ENCODE measurements around the gene SETD9.

SETD9 gene

GRCh38 chr5:56961746-56962145 lies 52.4 kb downstream of the SETD9 start:
- TF ChIP-seq CTCF (IDR thresholded peaks at IDR 0.05; ENCODE audit: extremely low read depth, insufficient read depth, missing control alignments) = no peak
- no peak for DNase-seq (ENCODE audit: low spot score)
- in situ Hi-C loops (cut with MboI; ENCODE audit: low pct_unique_long_range_greater_than_20kb, low sequenced_read_pairs, unreplicated experiment) = no loop called here

GRCh38 chr5:56962286-56962685 lies 52.9 kb downstream of the SETD9 start:
- no peak for DNase-seq (ENCODE audit: low spot score)
- in situ Hi-C loops (cut with MboI; ENCODE audit: low pct_unique_long_range_greater_than_20kb, low sequenced_read_pairs, unreplicated experiment) = no loop called here
- no peak for TF ChIP-seq CTCF (IDR thresholded peaks at IDR 0.05; ENCODE audit: extremely low read depth, insufficient read depth, missing control alignments)

- in situ Hi-C loops (cut with MboI; ENCODE audit: low pct_unique_long_range_greater_than_20kb, low sequenced_read_pairs, unreplicated experiment) = no loop called here
- no peak for DNase-seq (ENCODE audit: low spot score)
- no peak for TF ChIP-seq CTCF (IDR thresholded peaks at IDR 0.05; ENCODE audit: extremely low read depth, insufficient read depth, missing control alignments)
These were observed 53.9 kb downstream of the SETD9 start for GRCh38 chr5:56963246-56963645.

- no peak for DNase-seq (ENCODE audit: low spot score)
- no peak for TF ChIP-seq CTCF (IDR thresholded peaks at IDR 0.05; ENCODE audit: extremely low read depth, insufficient read depth, missing control alignments)
- in situ Hi-C loops (cut with MboI; ENCODE audit: low pct_unique_long_range_greater_than_20kb, low sequenced_read_pairs, unreplicated experiment) = no loop called here
These were observed 54.8 kb downstream of the SETD9 start for GRCh38 chr5:56964173-56964572.

All from GM13977 (cell line).